SK-N-SH (cell line): ENCODE data around the gene PTGIR. TPM values are rescaled to one million over a fixed set of nuclear protein-coding genes. Genes with fewer than 3 reads are reported as not detected.
A peak's percentile ranks its signal among the peaks of the same experiment; 100 is the strongest.

Experiments used
- CTCF ChIA-PET: fragments of 300-600, 350-600 bp; formaldehyde crosslinking; extraction: SDS; loops from one replicate; lab custom pipeline; 2021; lab: Yijun Ruan, JAX
- POLR2A ChIA-PET: fragments of 350-600 bp; sonication (Branson Sonifier 250); formaldehyde crosslinking; extraction: SDS; loops from one replicate; lab custom pipeline; 2020; ENCODE audit warnings: antibody characterized with exemption, inconsistent platforms; lab: Yijun Ruan, JAX
- DNase-seq: peaks from one replicate; pipeline ENCODE4 v3.0.0; 2012
- H2AFZ ChIP-seq: fragments of 200-600 bp; sonication (generic); 2 replicates; pipeline ENCODE4 v1.8.1; 2016; ENCODE audit warnings: antibody characterized with exemption, mild to moderate bottlenecking, low read depth
- H3F3A ChIP-seq: fragments of 200-600 bp; sonication (generic); replicated peaks from 2 replicates; pipeline ENCODE3; 2016; ENCODE audit warnings: antibody characterized with exemption, mild to moderate bottlenecking; ENCODE audit not compliant: insufficient read depth
- H3K27ac ChIP-seq, 2 experiments: fragments of 200-500 bp in 1 of 2; fragments of 200-600 bp in 1 of 2; sonication (Bioruptor generic) in 1 of 2; sonication (generic), shearing (Covaris generic) in 1 of 2; 2 replicates each; pipeline versions ENCODE4 v1.5.1 to v1.6.1; 2014 to 2016; ENCODE audit warnings: low read depth in 2 of 2, inconsistent platforms in 1 of 2, low read length in 1 of 2, mild to moderate bottlenecking in 1 of 2, mixed read lengths in 1 of 2
- H3K27me3 ChIP-seq: fragments of 200-600 bp; sonication (generic), shearing (Covaris generic); 2 replicates; pipeline ENCODE4 v1.6.1; 2016; ENCODE audit warnings: mixed run types; ENCODE audit not compliant: insufficient read depth
- H3K36me3 ChIP-seq, 2 experiments: fragments of 200-500 bp in 1 of 2; fragments of 200-600 bp in 1 of 2; sonication (Bioruptor generic) in 1 of 2; sonication (generic) in 1 of 2; replicated peaks in 1 of 2; 2 replicates each; pipeline versions ENCODE3 to v1.5.1; 2014 to 2016; ENCODE audit warnings: low read length in 1 of 2, mild to moderate bottlenecking in 1 of 2; ENCODE audit not compliant: insufficient read depth in 2 of 2, control insufficient read depth in 1 of 2
- H3K4me1 ChIP-seq, 2 experiments: fragments of 200-500 bp in 1 of 2; fragments of 200-600 bp in 1 of 2; sonication (Bioruptor generic) in 1 of 2; sonication (generic), shearing (Covaris generic) in 1 of 2; 2 replicates each; pipeline versions ENCODE4 v1.5.1 to v1.6.1; 2014 to 2016; ENCODE audit warnings: low read depth in 1 of 2, low read length in 1 of 2, mixed run types in 1 of 2; ENCODE audit not compliant: insufficient read depth in 2 of 2, control insufficient read depth in 1 of 2
- H3K4me2 ChIP-seq: fragments of 200-600 bp; sonication (generic), shearing (Covaris generic); 2 replicates; pipeline ENCODE4 v1.6.1; 2017; ENCODE audit warnings: mixed run types
- H3K4me3 ChIP-seq, 2 experiments: fragments of 200-500 bp in 1 of 2; fragments of 200-600 bp in 1 of 2; sonication (Bioruptor generic) in 1 of 2; sonication (generic), shearing (Covaris generic) in 1 of 2; 2 replicates each; pipeline versions ENCODE4 v1.5.1 to v1.8.1; 2014 to 2016; ENCODE audit warnings: low read depth in 2 of 2, inconsistent platforms in 1 of 2, low read length in 1 of 2, mild to moderate bottlenecking in 1 of 2, mixed read lengths in 1 of 2, moderate library complexity in 1 of 2
- H3K79me2 ChIP-seq: fragments of 200-600 bp; sonication (generic); 2 replicates; pipeline ENCODE4 v1.8.1; 2017; ENCODE audit warnings: mild to moderate bottlenecking; ENCODE audit not compliant: insufficient read depth
- H3K9ac ChIP-seq: fragments of 200-600 bp; sonication (generic); 2 replicates; pipeline ENCODE4 v1.6.1; 2017; ENCODE audit warnings: mixed run types
- H3K9me2 ChIP-seq: fragments of 200-600 bp; sonication (generic); 2 replicates; pipeline ENCODE4 v1.6.1; 2017; ENCODE audit warnings: mixed run types
- H3K9me3 ChIP-seq: fragments of 200-600 bp; sonication (generic); 2 replicates; pipeline ENCODE4 v1.6.1; 2017; ENCODE audit warnings: mixed run types, mild to moderate bottlenecking, moderate library complexity
- H4K20me1 ChIP-seq: fragments of 200-600 bp; sonication (generic); 2 replicates; pipeline ENCODE4 v1.6.1; 2017; ENCODE audit warnings: mild to moderate bottlenecking, mixed run types; ENCODE audit not compliant: insufficient read depth
- CHD2 ChIP-seq: fragments of 150-350 bp; IDR thresholded peaks from 2 replicates; pipeline ENCODE4 v1.6.1; 2018; ENCODE audit warnings: low read length; ENCODE audit not compliant: partially characterized antibody
- EP300 ChIP-seq, 2 experiments: IDR thresholded peaks; 2 replicates each; pipeline versions ENCODE4 v1.4.0 to v1.6.1; 2012; ENCODE audit warnings: borderline replicate concordance in 1 of 2, low read depth in 1 of 2, low read length in 1 of 2
- EZH2phosphoT487 ChIP-seq: fragments of 200-600 bp; sonication (generic); IDR thresholded peaks from 2 replicates; pipeline ENCODE4 v1.6.1; 2017; ENCODE audit warnings: low read depth, mixed run types, mild to moderate bottlenecking, antibody characterized with exemption, moderate library complexity, borderline replicate concordance
- FOSL2 ChIP-seq: IDR thresholded peaks from 2 replicates; pipeline ENCODE4 v1.4.0; 2012; ENCODE audit warnings: low read depth, mild to moderate bottlenecking, moderate library complexity, borderline replicate concordance
- FOXM1 ChIP-seq: IDR thresholded peaks from 2 replicates; pipeline ENCODE4 v1.4.0; 2012; ENCODE audit warnings: low read depth, mild to moderate bottlenecking
- GABPA ChIP-seq: IDR thresholded peaks from 2 replicates; pipeline ENCODE4 v1.4.0; 2012; ENCODE audit warnings: low read depth, mild to moderate bottlenecking
- GATA2 ChIP-seq: sonication (generic); formaldehyde crosslinking; IDR thresholded peaks from 2 replicates; pipeline ENCODE4 v1.5.0; 2020; ENCODE audit warnings: mild to moderate bottlenecking, missing genetic modification reagents
- MEF2A ChIP-seq: IDR thresholded peaks from 2 replicates; pipeline ENCODE4 v1.4.0; 2012; ENCODE audit warnings: low read depth, borderline replicate concordance
- NFIC ChIP-seq: IDR thresholded peaks from 2 replicates; pipeline ENCODE4 v1.4.0; 2012; ENCODE audit warnings: borderline replicate concordance
- POLR2AphosphoS5 ChIP-seq: IDR thresholded peaks from 2 replicates; pipeline ENCODE4 v1.6.1; 2012; ENCODE audit warnings: low read depth, low read length
- RAD21 ChIP-seq: IDR thresholded peaks from 2 replicates; pipeline ENCODE4 v1.6.1; 2012; ENCODE audit warnings: mild to moderate bottlenecking, low read length
- REST ChIP-seq: IDR thresholded peaks from 2 replicates; pipeline ENCODE4 v1.6.1; 2012; ENCODE audit warnings: mild to moderate bottlenecking, low read depth, low read length, moderate library complexity
- RXRA ChIP-seq: IDR thresholded peaks from 2 replicates; pipeline ENCODE4 v1.4.0; 2012; ENCODE audit warnings: low read depth, mild to moderate bottlenecking, borderline replicate concordance
- SIN3A ChIP-seq: IDR thresholded peaks from 2 replicates; pipeline ENCODE4 v1.6.1; 2012; ENCODE audit warnings: low read depth, mild to moderate bottlenecking, low read length, moderate library complexity, borderline replicate concordance
- SMC3 ChIP-seq: IDR thresholded peaks from 2 replicates; pipeline ENCODE4 v1.6.1; 2012; ENCODE audit warnings: low read depth, low read length, improper control_type of control experiment
- TAF1 ChIP-seq: IDR thresholded peaks from 2 replicates; pipeline ENCODE4 v1.6.1; 2012; ENCODE audit warnings: low read depth, mild to moderate bottlenecking, low read length, moderate library complexity, borderline replicate concordance
- USF2 ChIP-seq: fragments of 150-350 bp; IDR thresholded peaks from 2 replicates; pipeline ENCODE4 v1.6.1; 2017; ENCODE audit warnings: antibody characterized with exemption, low read length, low read depth, borderline replicate concordance
- WGBS: methylation state at CpG from one replicate; pipeline ENCODE4 v1.1.6; 2017; ENCODE audit warnings: low lambda C conversion rate; 5-methylcytosine and 5-hydroxymethylcytosine counted together
- polyA plus RNA-seq, 3 experiments: library from polyadenylated mRNA; depleted of rRNA; stranded (reverse); fragments of >200 nt; gene quantifications; 2 replicates each; pipeline ENCODE4 v1.2.3, GENCODE V29; 2012

Gene PTGIR
- polyA plus RNA-seq, 1 of the 3 experiments (the other 2 are of a cell fraction): 2.5 TPM

GRCh38 chr19:46600384-46601317 lies 24.2 kb downstream of the PTGIR start (continued):
- TF ChIP-seq REST: no peak
- peak; percentile 27; the same call in 1 of the 2 replicates for TF ChIP-seq SIN3A
- no peak for TF ChIP-seq USF2
- TF ChIP-seq MEF2A: no peak; the same call in 1 of the 2 replicates
- no peak for TF ChIP-seq EZH2phosphoT487
- peak; percentile 95 for TF ChIP-seq POLR2AphosphoS5
- no peak for TF ChIP-seq GATA2 (CRISPR knock-in tag)
- TF ChIP-seq, all 33 proteins: peak for 16

- CTCF ChIA-PET: interaction anchor here (0.9 to 23.7 kb wide), 10 partner anchors 11 to 413 kb away, joined by 3 to 471 read pairs (median 6); partner anchors contain the start of gene DACT3
- WGBS: 60% methylated on average over 9 of the region's 9 CpGs
- POLR2A ChIA-PET: interaction anchor here (1.6 to 2.6 kb wide), 4 partner anchors 12 to 114 kb away, joined by 5 to 10 read pairs (median 6); partner anchors contain the start of gene DACT3
- TF ChIP-seq NFIC (no peak), RXRA (no peak), CHD2 (no peak), FOSL2 (no peak), SMC3 (no peak), EP300 (IDR thresholded peaks at IDR 0.05; ENCODE audit: borderline replicate concordance in 1 of 2, low read depth in 1 of 2, low read length in 1 of 2) (no peak), GABPA (no peak), EZH2phosphoT487 (no peak), GATA2 (CRISPR knock-in tag) (no peak), FOXM1 (no peak), POLR2AphosphoS5 (no peak), TAF1 (no peak), REST (no peak), RAD21 (no peak)
These were observed 25.0 kb downstream of the PTGIR start for GRCh38 chr19:46599716-46600373.

More at GRCh38 chr19:46599716-46600373, 25.0 kb downstream of the PTGIR start:
- H3F3A ChIP-seq: no peaks in the 10 kb centered on the region
- H3K4me1 ChIP-seq: peaks cover 19 to 23% of the 10 kb centered on the region in 2 experiments
- peak overlapping the region; percentile 69 for H3K4me2 ChIP-seq
- H3K4me3 ChIP-seq: peak overlapping the region; percentile 71 to 98
- H3K79me2 ChIP-seq: peaks cover 37% of the 10 kb centered on the region
- H4K20me1 ChIP-seq: peaks cover 25% of the 10 kb centered on the region
- no peaks in the 10 kb centered on the region for H3K27me3 ChIP-seq
- no peaks in the 10 kb centered on the region; the same call in 1 of the 2 replicates for H3K9me3 ChIP-seq
- no peaks in the 10 kb centered on the region for H3K36me3 ChIP-seq
- H3K9me2 ChIP-seq: no peaks in the 10 kb centered on the region
- H3K9ac ChIP-seq: peak overlapping the region; percentile 97
- peak overlapping the region; percentile 94 to 100; a peak in 2 of 4 replicates for H3K27ac ChIP-seq
- peak; percentile 7 for DNase-seq
- H2AFZ ChIP-seq: peak overlapping the region; percentile 88
